HG03045 (cell line): ENCODE data around the gene B3GNT3.
"Not testable (repeated sequence)": the region's sequence is repeated elsewhere in the genome, so short reads cannot be mapped to it uniquely, and the experiment has no call there.

Source experiments
- ATAC-seq: cut with Tn5 transposase; IDR thresholded peaks from one replicate; pipeline ENCODE4 v1.9.1; 2021; ENCODE audit warnings: mild to moderate bottlenecking, moderate library complexity; ENCODE audit not compliant: unreplicated experiment

The B3GNT3 gene

GRCh38 chr19:17796013-17796837 lies 1.3 kb downstream of the B3GNT3 start:
- ATAC-seq, result no peak

GRCh38 chr19:17796838-17797423 lies 2.0 kb downstream of the B3GNT3 start:
- ATAC-seq, result no peak

- ATAC-seq, result no peak
Measured at GRCh38 chr19:17797424-17798201, 2.7 kb downstream of the B3GNT3 start.

GRCh38 chr19:17798599-17798998 lies 3.7 kb downstream of the B3GNT3 start:
- ATAC-seq, result not testable (repeated sequence)

- no peak for ATAC-seq
Measured at GRCh38 chr19:17802137-17802858, 7.4 kb downstream of the B3GNT3 start.

GRCh38 chr19:17803264-17803896 lies 8.4 kb downstream of the B3GNT3 start:
- ATAC-seq, result no peak

GRCh38 chr19:17805427-17805826 lies 10.5 kb downstream of the B3GNT3 start:
- ATAC-seq, result no peak

- ATAC-seq, result no peak
Measured at GRCh38 chr19:17806945-17807344, 12.0 kb downstream of the B3GNT3 start.

- ATAC-seq, result no peak
Measured at GRCh38 chr19:17807731-17808316, 12.9 kb downstream of the B3GNT3 start.

- ATAC-seq, result no peak
Measured at GRCh38 chr19:17811103-17811502, 16.2 kb downstream of the B3GNT3 start.

GRCh38 chr19:17811681-17812080 lies 16.7 kb downstream of the B3GNT3 start:
- ATAC-seq, result no peak

GRCh38 chr19:17812099-17812498 lies 17.2 kb downstream of the B3GNT3 start:
- ATAC-seq, result no peak

- no peak for ATAC-seq
Measured at GRCh38 chr19:17817668-17818363, 22.9 kb downstream of the B3GNT3 start.

- no peak for ATAC-seq
Measured at GRCh38 chr19:17821190-17821589, 26.3 kb downstream of the B3GNT3 start, which contains the start of gene INSL3. TSS of gene INSL3 (minus strand) at chr19:17821519. CDS start at chr19:17821506, 13 bp downstream.

- ATAC-seq, result no peak
Measured at GRCh38 chr19:17824339-17824738, 29.4 kb downstream of the B3GNT3 start.

GRCh38 chr19:17826508-17827056 lies 31.6 kb downstream of the B3GNT3 start:
- ATAC-seq, result no peak

GRCh38 chr19:17829855-17830566 lies 35.1 kb downstream of the B3GNT3 start:
- no peak for ATAC-seq

- no peak for ATAC-seq
Measured at GRCh38 chr19:17830567-17831418, 35.9 kb downstream of the B3GNT3 start.
